ENCODE data around the gene MED19. TPM values are rescaled to one million over a fixed set of nuclear protein-coding genes. Genes with fewer than 3 reads are reported as not detected.
"Not testable (repeated sequence)": the region's sequence is repeated elsewhere in the genome, so short reads cannot be mapped to it uniquely, and the experiment has no call there.

MED19 gene
- total RNA-seq, 2 experiments from 2014 or later = 11.1 to 17.5 TPM

- Histone ChIP-seq H3K4me2 (ENCODE audit: low read length) (no peak overlapping the region), H3K9me3 (ENCODE audit: low read length) (no peaks in the 10 kb centered on the region), H3K79me2 (ENCODE audit: insufficient read depth, low read depth, low read length) (peaks cover 39% of the 10 kb centered on the region), H3K4me3 (ENCODE audit: low read depth, low read length, poor library complexity, severe bottlenecking) (no peak overlapping the region), H3K27ac (ENCODE audit: low read depth, low read length, poor library complexity, severe bottlenecking) (no peak overlapping the region), H3K36me3 (ENCODE audit: insufficient read depth, low read length) (peaks cover 38% of the 10 kb centered on the region), H4K20me1 (ENCODE audit: insufficient read depth, low read length) (peaks cover 3% of the 10 kb centered on the region), H3K9me2 (ENCODE audit: insufficient read depth, low read length) (no peaks in the 10 kb centered on the region), H2AFZ (ENCODE audit: low read length) (no peak overlapping the region), H3K4me1 (ENCODE audit: insufficient read depth, low read length, poor library complexity, severe bottlenecking) (peaks cover 28% of the 10 kb centered on the region)
- ChIA-PET CTCF (ENCODE audit: unreplicated experiment) (interaction anchor here (0.6 kb wide), 1 partner anchor 69 kb away, joined by 3 read pairs; no protein-coding TSS in a partner anchor), POLR2A (interaction anchor here (0.8 kb wide), 1 partner anchor 48 kb away, joined by 4 read pairs; no protein-coding TSS in a partner anchor)
- TF ChIP-seq EZH2phosphoT487 (IDR thresholded peaks at IDR 0.05; ENCODE audit: borderline replicate concordance, low read depth, low read length) = no peak
- TF ChIP-seq CTCF (conservative IDR thresholded peaks at IDR 0.05; ENCODE audit: low read length) = no peak
- intact Hi-C loops (cut with micrococcal nuclease; ENCODE audit: unreplicated experiment) = no loop called here
- no peak for DNase-seq (ENCODE audit: low spot score)
- no TSS peak for BruUV-seq (replicated peaks)
Measured at GRCh38 chr11:57709802-57710367, 2.1 kb downstream of the MED19 start.

GRCh38 chr11:57705432-57705831 lies 6.6 kb downstream of the MED19 start:
- H3K27ac ChIP-seq (ENCODE audit: low read depth, low read length, poor library complexity, severe bottlenecking); H3K9me2 ChIP-seq (ENCODE audit: insufficient read depth, low read length); H3K4me1 ChIP-seq (ENCODE audit: insufficient read depth, low read length, poor library complexity, severe bottlenecking); H4K20me1 ChIP-seq (ENCODE audit: insufficient read depth, low read length); H3K4me3 ChIP-seq (ENCODE audit: low read depth, low read length, poor library complexity, severe bottlenecking); H3K79me2 ChIP-seq (ENCODE audit: insufficient read depth, low read depth, low read length); CTCF ChIA-PET (ENCODE audit: unreplicated experiment); H3K9me3 ChIP-seq (ENCODE audit: low read length); H2AFZ ChIP-seq (ENCODE audit: low read length); DNase-seq (ENCODE audit: low spot score); intact Hi-C loops (cut with micrococcal nuclease; ENCODE audit: unreplicated experiment); BruUV-seq (replicated peaks); H3K4me2 ChIP-seq (ENCODE audit: low read length): not testable (repeated sequence)
- H3K36me3 ChIP-seq (ENCODE audit: insufficient read depth, low read length) = peaks cover 56% of the 10 kb centered on the region
- POLR2A ChIA-PET = interaction anchor here (0.6 to 2.5 kb wide), 2 partner anchors 12 to 343 kb away, joined by 3 to 7 read pairs; no protein-coding TSS in a partner anchor

- Histone ChIP-seq H3K36me3 (ENCODE audit: insufficient read depth, low read length) (peaks cover 60% of the 10 kb centered on the region), H3K79me2 (ENCODE audit: insufficient read depth, low read depth, low read length) (no peaks in the 10 kb centered on the region), H3K9me2 (ENCODE audit: insufficient read depth, low read length) (no peaks in the 10 kb centered on the region), H2AFZ (ENCODE audit: low read length) (no peak overlapping the region), H3K4me3 (ENCODE audit: low read depth, low read length, poor library complexity, severe bottlenecking) (no peak overlapping the region), H3K27ac (ENCODE audit: low read depth, low read length, poor library complexity, severe bottlenecking) (no peak overlapping the region), H3K4me1 (ENCODE audit: insufficient read depth, low read length, poor library complexity, severe bottlenecking) (no peaks in the 10 kb centered on the region), H3K4me2 (ENCODE audit: low read length) (no peak overlapping the region), H3K9me3 (ENCODE audit: low read length) (no peaks in the 10 kb centered on the region), H4K20me1 (ENCODE audit: insufficient read depth, low read length) (no peaks in the 10 kb centered on the region; the same call in 1 of the 2 replicates)
- POLR2A ChIA-PET = interaction anchor here (0.5 to 2.5 kb wide), 4 partner anchors 11 to 342 kb away, joined by 3 to 7 read pairs (median 4); no protein-coding TSS in a partner anchor
- CTCF ChIA-PET (ENCODE audit: unreplicated experiment) = no interaction called here
- intact Hi-C loops (cut with micrococcal nuclease; ENCODE audit: unreplicated experiment) = no loop called here
- TF ChIP-seq CTCF (conservative IDR thresholded peaks at IDR 0.05; ENCODE audit: low read length) (no peak), EZH2phosphoT487 (IDR thresholded peaks at IDR 0.05; ENCODE audit: borderline replicate concordance, low read depth, low read length) (no peak)
- no TSS peak for BruUV-seq (replicated peaks)
- no peak for DNase-seq (ENCODE audit: low spot score)
Measured at GRCh38 chr11:57704932-57705331, 7.1 kb downstream of the MED19 start.

Measured in OCI-LY7 (cell line).